ENCODE data around the gene IL18R1.

DNA sequence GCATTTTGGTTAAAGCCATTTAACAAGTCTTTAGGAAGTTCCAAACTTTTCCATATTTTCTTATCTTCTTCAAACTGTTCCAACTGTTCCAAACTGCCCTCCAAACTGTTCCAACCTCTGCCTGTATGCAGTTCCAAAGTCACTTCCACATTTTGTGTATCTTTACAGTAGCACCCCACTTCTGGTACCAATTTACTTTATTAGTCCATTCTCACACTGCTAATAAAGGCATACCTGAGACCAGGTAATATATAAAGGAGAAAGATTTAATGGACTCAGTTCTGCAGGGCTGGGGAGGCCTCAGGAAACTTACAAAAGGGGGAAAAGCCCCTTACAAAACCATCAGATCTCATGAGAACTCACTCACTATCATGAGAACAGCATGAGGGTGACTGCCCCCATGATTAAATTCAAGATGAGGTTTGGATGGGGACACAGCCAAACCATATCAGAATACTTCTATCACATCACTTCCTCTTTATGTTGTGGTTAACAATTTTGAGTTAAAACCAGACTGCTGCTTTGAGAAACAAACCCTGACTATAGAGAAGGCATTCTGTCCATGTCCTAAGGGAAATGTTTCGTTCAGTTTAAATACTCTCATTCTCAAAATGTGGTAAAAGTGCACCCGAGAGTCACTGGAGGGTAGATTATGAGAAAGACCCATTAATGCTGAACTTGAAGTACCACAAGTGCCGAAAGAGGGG, 11.0 kb downstream of the IL18R1 start:
- TF ChIP-seq RAD21 (conservative IDR thresholded peaks at IDR 0.05 in 1 of 2, IDR thresholded peaks at IDR 0.05 in 1 of 2) (no peak), ZFP36 (IDR thresholded peaks at IDR 0.05; ENCODE audit: borderline replicate concordance, partially characterized antibody) (no peak), NR3C1 (IDR thresholded peaks at IDR 0.05) (no peak), TP53 (CRISPR knock-in tag; IDR thresholded peaks at IDR 0.05) (no peak)
- TF ChIP-seq, protein P1, sequence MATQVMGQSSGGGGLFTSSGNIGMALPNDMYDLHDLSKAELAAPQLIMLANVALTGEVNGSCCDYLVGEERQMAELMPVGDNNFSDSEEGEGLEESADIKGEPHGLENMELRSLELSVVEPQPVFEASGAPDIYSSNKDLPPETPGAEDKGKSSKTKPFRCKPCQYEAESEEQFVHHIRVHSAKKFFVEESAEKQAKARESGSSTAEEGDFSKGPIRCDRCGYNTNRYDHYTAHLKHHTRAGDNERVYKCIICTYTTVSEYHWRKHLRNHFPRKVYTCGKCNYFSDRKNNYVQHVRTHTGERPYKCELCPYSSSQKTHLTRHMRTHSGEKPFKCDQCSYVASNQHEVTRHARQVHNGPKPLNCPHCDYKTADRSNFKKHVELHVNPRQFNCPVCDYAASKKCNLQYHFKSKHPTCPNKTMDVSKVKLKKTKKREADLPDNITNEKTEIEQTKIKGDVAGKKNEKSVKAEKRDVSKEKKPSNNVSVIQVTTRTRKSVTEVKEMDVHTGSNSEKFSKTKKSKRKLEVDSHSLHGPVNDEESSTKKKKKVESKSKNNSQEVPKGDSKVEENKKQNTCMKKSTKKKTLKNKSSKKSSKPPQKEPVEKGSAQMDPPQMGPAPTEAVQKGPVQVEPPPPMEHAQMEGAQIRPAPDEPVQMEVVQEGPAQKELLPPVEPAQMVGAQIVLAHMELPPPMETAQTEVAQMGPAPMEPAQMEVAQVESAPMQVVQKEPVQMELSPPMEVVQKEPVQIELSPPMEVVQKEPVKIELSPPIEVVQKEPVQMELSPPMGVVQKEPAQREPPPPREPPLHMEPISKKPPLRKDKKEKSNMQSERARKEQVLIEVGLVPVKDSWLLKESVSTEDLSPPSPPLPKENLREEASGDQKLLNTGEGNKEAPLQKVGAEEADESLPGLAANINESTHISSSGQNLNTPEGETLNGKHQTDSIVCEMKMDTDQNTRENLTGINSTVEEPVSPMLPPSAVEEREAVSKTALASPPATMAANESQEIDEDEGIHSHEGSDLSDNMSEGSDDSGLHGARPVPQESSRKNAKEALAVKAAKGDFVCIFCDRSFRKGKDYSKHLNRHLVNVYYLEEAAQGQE (IDR thresholded peaks at IDR 0.05): no peak
- TF ChIP-seq, protein P2, sequence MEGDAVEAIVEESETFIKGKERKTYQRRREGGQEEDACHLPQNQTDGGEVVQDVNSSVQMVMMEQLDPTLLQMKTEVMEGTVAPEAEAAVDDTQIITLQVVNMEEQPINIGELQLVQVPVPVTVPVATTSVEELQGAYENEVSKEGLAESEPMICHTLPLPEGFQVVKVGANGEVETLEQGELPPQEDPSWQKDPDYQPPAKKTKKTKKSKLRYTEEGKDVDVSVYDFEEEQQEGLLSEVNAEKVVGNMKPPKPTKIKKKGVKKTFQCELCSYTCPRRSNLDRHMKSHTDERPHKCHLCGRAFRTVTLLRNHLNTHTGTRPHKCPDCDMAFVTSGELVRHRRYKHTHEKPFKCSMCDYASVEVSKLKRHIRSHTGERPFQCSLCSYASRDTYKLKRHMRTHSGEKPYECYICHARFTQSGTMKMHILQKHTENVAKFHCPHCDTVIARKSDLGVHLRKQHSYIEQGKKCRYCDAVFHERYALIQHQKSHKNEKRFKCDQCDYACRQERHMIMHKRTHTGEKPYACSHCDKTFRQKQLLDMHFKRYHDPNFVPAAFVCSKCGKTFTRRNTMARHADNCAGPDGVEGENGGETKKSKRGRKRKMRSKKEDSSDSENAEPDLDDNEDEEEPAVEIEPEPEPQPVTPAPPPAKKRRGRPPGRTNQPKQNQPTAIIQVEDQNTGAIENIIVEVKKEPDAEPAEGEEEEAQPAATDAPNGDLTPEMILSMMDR (IDR thresholded peaks at IDR 0.05): no peak
